ENCODE measurements around the gene ADGRL2. TPM values are rescaled to one million over a fixed set of nuclear protein-coding genes. Genes with fewer than 3 reads are reported as not detected.

ADGRL2 gene
- total and polyA plus RNA-seq, 2 of the 4 experiments (the other 2 are of a cell fraction): 17.0 to 42.7 TPM

DNA sequence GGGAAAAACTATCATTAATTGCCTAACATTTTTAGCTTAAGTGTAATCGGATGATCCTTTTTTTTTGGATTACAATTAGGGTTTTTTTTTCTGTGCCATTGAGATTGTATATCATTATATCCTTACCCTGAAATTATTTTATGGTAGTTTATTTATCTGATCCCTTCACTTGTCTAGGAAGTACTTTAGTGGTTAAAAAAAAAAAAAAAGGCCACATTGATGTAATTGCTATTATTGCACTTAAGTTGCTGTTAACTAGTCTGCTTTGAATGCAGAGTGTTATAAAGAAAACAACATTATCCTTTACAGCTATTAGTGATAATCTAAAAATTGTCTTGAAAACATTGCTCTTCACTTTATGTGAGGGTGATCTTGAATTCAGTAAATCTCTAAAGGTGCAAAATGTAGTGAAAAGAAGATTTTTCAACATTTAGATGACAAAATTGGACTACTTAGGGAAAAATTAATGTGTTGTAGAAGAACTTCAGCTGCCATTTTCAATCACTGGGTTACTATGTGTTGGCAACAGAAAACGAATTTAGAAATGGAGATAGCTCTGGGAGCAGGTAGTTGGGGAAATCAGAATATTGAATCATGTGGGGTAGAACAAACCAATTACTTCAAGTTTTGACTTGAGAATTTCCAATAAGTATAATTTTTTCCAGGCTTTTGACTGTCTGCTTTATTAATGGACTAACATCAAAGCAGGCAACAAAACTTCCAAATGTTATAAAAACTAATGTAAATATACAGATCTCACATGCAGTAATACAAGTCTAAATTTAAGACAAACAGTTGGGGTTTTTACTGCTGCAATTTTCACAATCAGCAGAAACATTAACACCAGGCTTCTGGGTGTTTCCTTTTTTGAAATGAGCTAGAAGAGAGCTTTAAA, 5.0 kb downstream of the ADGRL2 start:
- no peak overlapping the region for H3K4me3 ChIP-seq (ENCODE audit: insufficient read depth, low read depth, low read length)
- dilution Hi-C loops (cut with HindIII; ENCODE audit: low sequenced_read_pairs, unreplicated experiment): no loop called here
- no TSS peak for BruUV-seq (replicated peaks)
- intact Hi-C loops (cut with micrococcal nuclease): no loop called here
- H2BK5ac ChIP-seq (ENCODE audit: low read depth, low read length, poor library complexity, severe bottlenecking): no peak overlapping the region
- H3K14ac ChIP-seq (replicated peaks; ENCODE audit: low read depth, low read length): no peak overlapping the region
- H3K23ac ChIP-seq (ENCODE audit: low read depth, low read length): no peak overlapping the region
- H3K9me3 ChIP-seq (ENCODE audit: control insufficient read depth, insufficient read depth, low read length): no peaks in the 10 kb centered on the region
- no peaks in the 10 kb centered on the region; a peak in 1 of 4 replicates for H3K79me1 ChIP-seq (ENCODE audit: low read depth in 1 of 2, low read length in 2 of 2)
- no peak overlapping the region for H2BK20ac ChIP-seq (ENCODE audit: low read depth, low read length)
- no peak overlapping the region for H2AK9ac ChIP-seq (replicated peaks; ENCODE audit: low read depth, low read length, poor library complexity)
- no peaks in the 10 kb centered on the region for H4K20me1 ChIP-seq (ENCODE audit: insufficient read depth, low read length)
- no peak overlapping the region for H3K9ac ChIP-seq (ENCODE audit: low read depth, low read length)
- no peak overlapping the region for H2AK5ac ChIP-seq (ENCODE audit: low read depth, low read length)
- H3K27ac ChIP-seq (ENCODE audit: insufficient read depth, low read length): no peak overlapping the region
- TF ChIP-seq MXI1 (IDR thresholded peaks at IDR 0.05; ENCODE audit: borderline replicate concordance, low read depth, low read length): no peak
- no peak for TF ChIP-seq MAZ (IDR thresholded peaks at IDR 0.05; ENCODE audit: borderline replicate concordance, low read depth, low read length)
- TF ChIP-seq, protein P1, sequence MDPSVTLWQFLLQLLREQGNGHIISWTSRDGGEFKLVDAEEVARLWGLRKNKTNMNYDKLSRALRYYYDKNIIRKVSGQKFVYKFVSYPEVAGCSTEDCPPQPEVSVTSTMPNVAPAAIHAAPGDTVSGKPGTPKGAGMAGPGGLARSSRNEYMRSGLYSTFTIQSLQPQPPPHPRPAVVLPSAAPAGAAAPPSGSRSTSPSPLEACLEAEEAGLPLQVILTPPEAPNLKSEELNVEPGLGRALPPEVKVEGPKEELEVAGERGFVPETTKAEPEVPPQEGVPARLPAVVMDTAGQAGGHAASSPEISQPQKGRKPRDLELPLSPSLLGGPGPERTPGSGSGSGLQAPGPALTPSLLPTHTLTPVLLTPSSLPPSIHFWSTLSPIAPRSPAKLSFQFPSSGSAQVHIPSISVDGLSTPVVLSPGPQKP (IDR thresholded peaks at IDR 0.05; ENCODE audit: borderline replicate concordance, low read depth, low read length): no peak
- no peak for TF ChIP-seq RAD21 (IDR thresholded peaks at IDR 0.05; ENCODE audit: low read length)
- no peak for TF ChIP-seq RCOR1 (IDR thresholded peaks at IDR 0.05; ENCODE audit: insufficient replicate concordance, low read length)
- TF ChIP-seq BHLHE40 (IDR thresholded peaks at IDR 0.05; ENCODE audit: low read depth, low read length): no peak
- TF ChIP-seq CHD1 (IDR thresholded peaks at IDR 0.05; ENCODE audit: low read depth, low read length): no peak
- TF ChIP-seq MAFK (IDR thresholded peaks at IDR 0.05; ENCODE audit: low read depth, low read length): no peak
- H3K18ac ChIP-seq (ENCODE audit: low read depth, low read length): no peak overlapping the region
- H3K36me3 ChIP-seq (ENCODE audit: control insufficient read depth, insufficient read depth, low read length): no peaks in the 10 kb centered on the region
- H3K27me3 ChIP-seq (ENCODE audit: control insufficient read depth, insufficient read depth, low read length): peaks cover 8% of the 10 kb centered on the region
- ChIA-PET CTCF (interaction anchor here (0.7 kb wide), 1 partner anchor 15 kb away, joined by 3 read pairs; no protein-coding TSS in a partner anchor), POLR2A (ENCODE audit: unreplicated experiment) (no interaction called here)
- no CpG with 5 or more reads among the region's 2 CpGs for WGBS, 2 experiments (ENCODE audit: extremely low coverage in 2 of 2, insufficient read length in 1 of 2)
- no peak overlapping the region for H2BK120ac ChIP-seq (ENCODE audit: low read depth, low read length)
- in situ Hi-C loops (cut with MboI; ENCODE audit: low sequenced_read_pairs): no loop called here
- no peak overlapping the region for H3K4ac ChIP-seq (ENCODE audit: low read depth, low read length)
- no peak overlapping the region for H2BK15ac ChIP-seq (ENCODE audit: low read depth, low read length)
- no peak overlapping the region for H4K8ac ChIP-seq (ENCODE audit: low read depth in 2 of 2, low read length in 2 of 2)
- no peak overlapping the region for H3K4me2 ChIP-seq (ENCODE audit: low read depth, low read length)
- no peak overlapping the region for H2AFZ ChIP-seq (replicated peaks; ENCODE audit: low read length, poor library complexity)
- ATAC-seq (ENCODE audit: low read depth) (no peak), DNase-seq (no peak)
- no peak overlapping the region for H4K5ac ChIP-seq (ENCODE audit: low read depth, low read length)
- H3K56ac ChIP-seq (ENCODE audit: extremely low read depth, insufficient read depth, low read length): no peak overlapping the region
- no peak overlapping the region for H4K91ac ChIP-seq (ENCODE audit: insufficient read depth, low read depth, low read length)
- no peaks in the 10 kb centered on the region for H3K9me1 ChIP-seq (ENCODE audit: insufficient read depth, low read length)
- no peaks in the 10 kb centered on the region for H3K4me1 ChIP-seq (ENCODE audit: control insufficient read depth, insufficient read depth, low read length)

Data from IMR-90 (cell line).